HG03039 (cell line): Measurements from ENCODE around the gene SKIL.

Experiments
- ATAC-seq: cut with Tn5 transposase; IDR thresholded peaks from one replicate; pipeline ENCODE4 v1.9.1; 2021; ENCODE audit warnings: mild to moderate bottlenecking, moderate library complexity; ENCODE audit not compliant: unreplicated experiment

SKIL gene

DNA sequence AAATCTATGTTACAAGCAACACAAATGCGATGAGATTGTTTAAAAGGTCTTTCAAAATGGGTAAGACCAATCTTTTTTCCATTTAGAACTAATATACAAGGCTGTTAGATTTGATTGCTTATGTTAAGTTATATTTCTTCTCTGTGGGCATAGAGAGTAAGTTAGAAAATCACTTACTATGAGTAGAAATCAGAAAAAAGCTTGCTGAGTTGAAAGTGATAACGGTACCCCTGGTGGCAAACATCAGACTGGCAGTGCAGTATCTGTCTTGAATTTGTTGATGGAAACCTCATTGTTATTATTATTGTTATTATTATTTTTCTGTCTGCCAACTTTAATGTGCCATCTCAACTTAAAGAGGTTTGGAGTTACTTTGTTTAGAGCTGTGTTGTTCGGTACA is 73.5 kb downstream of the SKIL start:
- ATAC-seq = no peak

DNA sequence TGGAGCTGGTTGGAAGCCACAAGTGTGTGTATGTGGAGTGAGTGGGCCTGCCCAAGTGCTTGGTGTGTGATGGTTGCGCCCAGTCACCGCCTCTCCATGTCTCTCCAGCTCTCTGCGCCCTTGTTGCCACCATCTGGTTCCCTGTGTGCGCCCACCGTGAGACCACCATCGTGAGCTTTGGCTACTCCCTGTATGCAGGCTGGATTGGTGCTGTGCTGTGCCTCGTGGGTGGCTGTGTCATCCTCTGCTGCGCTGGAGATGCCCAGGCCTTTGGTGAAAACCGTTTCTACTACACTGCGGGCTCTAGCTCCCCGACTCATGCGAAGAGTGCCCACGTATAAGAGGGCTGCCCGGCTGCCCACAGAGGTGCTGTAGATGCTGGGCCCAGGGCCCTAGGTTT is 74.9 kb downstream of the SKIL start:
- ATAC-seq = no peak

DNA sequence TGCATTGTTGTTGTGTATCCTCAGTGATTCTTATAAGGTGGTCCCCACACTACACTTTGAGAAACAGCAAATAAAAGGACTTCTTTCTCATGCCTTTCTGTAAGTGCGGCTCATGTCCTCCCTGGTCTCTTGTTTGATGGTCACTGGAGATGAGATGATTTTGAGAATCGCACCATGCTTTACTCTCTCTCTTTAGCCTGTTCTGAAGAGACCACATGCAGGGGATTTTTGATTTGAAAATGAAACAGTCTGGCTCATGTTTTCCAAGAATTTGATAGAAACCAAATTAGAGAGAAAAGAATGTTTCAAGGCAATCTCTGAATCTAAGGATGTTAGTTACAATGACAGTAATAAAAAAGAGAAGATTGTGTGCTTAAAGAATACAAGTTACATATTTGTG is 79.2 kb downstream of the SKIL start:
- ATAC-seq = no peak

DNA sequence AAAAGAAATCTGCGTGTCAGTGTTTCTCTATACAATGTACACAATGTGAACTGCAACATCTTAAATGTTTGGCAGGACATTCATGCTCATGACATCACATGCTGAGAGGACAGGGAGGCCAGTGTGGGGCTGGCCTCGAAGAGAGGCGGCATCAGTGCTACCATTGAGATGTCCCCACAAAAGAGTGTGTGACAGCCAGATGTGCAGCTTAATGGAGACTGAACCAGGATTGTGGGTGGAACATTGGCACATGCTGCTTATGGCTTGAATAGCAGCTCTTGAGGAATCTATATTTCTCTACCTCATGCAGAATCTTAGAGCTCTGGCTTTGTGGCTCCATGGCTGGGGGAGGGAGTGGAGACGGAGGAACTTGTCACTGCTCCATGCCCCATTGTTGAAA is 79.7 kb downstream of the SKIL start:
- ATAC-seq = no peak

DNA sequence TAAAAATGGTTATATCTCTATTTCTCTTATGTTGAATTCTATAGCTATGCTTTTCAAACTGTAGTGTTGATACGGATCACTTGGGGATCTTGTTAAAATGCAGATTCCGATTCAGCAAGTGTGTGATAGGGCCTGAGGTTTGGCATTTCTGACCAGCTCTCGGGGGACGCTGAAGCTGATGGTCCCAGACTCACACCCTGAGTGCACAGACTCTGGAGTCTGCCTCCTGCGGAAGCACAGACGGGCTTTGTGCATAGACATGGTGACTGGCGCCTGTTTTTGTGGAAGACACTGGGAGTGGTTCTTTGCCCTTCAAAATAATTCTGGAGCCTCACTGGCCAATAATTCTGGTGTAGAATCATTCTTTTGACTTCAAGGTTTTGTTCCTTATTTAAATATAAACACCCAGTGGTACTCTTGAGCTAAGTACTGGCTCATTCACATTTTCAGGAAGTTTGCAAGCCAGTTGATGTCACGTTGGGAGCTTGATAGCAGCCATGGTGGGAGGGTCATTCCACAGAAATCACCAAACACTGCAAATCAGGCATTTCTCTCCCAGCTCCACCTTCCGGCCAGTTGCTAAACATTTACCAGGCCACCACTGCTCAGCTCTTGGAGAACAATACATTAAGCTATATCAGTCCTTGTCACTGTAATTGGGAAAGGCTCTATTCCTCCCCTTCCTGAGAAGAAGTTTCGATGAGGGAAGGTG is 80.3 kb downstream of the SKIL start:
- no peak for ATAC-seq

DNA sequence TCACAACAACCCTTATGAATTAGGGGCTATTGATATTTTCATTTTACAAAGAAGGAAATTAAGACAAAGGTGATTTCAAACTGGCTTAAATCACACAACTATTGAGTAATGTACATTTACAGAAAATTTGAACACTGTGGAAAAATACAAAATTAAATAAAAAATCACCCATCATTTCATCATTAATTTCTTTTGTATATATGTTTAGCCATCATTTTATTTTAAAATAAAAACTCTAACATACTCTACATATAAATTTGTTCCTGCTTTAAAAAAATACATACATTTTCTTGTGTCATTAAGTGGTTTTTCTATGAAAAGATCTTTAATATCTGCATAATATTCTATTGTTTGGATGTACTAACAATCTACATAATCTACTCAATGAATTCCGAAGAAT is 81.3 kb downstream of the SKIL start:
- no peak for ATAC-seq

DNA sequence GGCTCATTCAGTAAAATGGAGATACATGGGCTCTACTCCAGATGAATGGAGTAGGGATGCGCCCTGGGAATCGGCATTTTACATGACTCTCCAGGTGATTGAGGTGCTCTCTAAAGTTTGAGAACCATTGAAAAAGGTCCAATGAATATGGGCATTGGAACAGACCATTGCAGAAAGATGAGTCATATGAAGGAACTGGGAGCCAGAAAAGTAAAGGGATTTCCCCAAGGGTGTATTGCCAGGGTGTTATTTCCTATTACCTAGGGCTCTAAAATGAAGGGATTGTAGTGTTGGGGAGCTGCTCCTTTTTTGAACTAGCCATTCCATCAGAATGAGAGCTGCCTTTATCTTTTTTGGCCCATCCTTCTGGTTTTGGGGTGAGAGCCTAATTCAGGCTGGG is 82.8 kb downstream of the SKIL start:
- no peak for ATAC-seq

DNA sequence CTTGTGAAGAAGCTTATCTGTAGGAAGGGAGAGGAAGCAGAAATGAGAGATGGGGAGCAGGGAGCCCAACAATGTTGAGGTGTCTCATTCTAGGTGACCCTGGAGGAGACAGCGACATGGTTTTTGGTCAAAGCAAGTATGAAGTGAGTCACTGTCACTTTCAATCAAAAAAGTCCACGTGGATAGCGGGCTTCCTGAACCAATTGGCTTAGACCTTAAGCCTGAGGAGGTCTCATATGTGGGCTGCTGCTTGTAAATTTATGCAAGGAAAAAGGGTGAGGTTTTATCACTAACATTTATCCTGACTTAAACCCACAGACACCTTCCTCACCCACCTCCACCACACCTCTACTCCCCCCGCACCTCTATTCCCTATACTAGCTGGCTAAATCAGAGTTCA is 83.9 kb downstream of the SKIL start:
- no peak for ATAC-seq

DNA sequence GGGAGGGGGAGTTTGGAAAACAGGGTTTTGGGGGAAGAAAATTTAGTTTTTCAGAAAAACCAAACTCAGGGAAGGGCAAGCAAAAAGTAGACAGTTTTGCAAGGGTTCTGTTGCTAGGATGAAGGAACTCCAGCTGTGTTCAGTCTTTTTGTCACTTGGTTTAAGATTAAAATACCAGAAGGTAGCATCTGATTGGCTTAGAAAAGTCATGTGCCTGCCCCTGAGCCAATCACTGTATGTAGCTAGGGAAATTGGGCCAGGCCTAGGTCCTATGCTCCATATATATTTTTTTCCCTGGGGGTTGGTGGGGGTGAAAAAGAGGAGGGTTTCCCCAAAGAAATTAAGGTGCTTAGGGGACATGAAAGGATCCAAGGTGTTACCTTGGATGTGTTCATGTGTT is 85.4 kb downstream of the SKIL start:
- no peak for ATAC-seq

DNA sequence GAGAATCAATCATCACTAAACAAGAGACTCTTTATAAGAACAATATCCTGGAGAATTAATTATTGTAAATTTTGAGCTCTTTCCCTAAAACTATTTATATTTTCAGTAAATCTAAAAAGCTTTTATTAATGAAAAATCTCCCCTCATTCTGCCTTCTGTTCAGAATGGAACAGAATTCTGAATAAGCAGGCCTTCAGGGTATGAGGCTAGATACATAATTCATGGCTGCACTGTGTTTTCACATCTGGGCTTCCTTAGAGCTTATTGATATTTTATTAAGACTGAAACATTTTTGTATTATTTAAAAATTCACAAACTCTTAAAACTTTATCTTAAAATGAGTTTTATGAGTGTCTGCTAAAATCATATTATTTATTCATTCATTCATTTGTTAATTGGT is 85.9 kb downstream of the SKIL start:
- no peak for ATAC-seq
